CD4-positive, alpha-beta memory T cell (primary cell): ENCODE data around the gene TGFBI. TPM values are rescaled to one million over a fixed set of nuclear protein-coding genes. Genes with fewer than 3 reads are reported as not detected.

Experiments used
- CTCF ChIA-PET: fragments of 350-600 bp; sonication (Branson Sonifier 250); formaldehyde crosslinking; loops from one replicate; lab custom pipeline; 2021; ENCODE audit warnings: inconsistent platforms; ENCODE audit not compliant: partially characterized antibody; lab: Charles Lee
- POLR2A ChIA-PET: fragments of 350-600 bp; sonication (Branson Sonifier 250); formaldehyde crosslinking; loops from one replicate; lab custom pipeline; 2021; ENCODE audit not compliant: partially characterized antibody; lab: Charles Lee
- DNase-seq, 5 donors: peaks; one replicate each; pipeline versions ENCODE4 v3.0.0 to v3.0.0-alpha.2; 2020 to 2022; ENCODE audit warnings: mixed read lengths in 1 of 5
- H3K27ac ChIP-seq: one replicate; pipeline ENCODE4 v1.7.0; 2013; ENCODE audit warnings: low read depth, low read length
- H3K27me3 ChIP-seq: 2 replicates; pipeline ENCODE4 v1.7.0; 2013; ENCODE audit warnings: mild to moderate bottlenecking, low read length, moderate library complexity; ENCODE audit not compliant: insufficient read depth
- H3K36me3 ChIP-seq: 2 replicates; pipeline ENCODE4 v1.7.0; 2013; ENCODE audit warnings: mild to moderate bottlenecking, low read length, moderate library complexity; ENCODE audit not compliant: insufficient read depth
- H3K4me1 ChIP-seq: 2 replicates; pipeline ENCODE4 v1.7.0; 2013; ENCODE audit warnings: mild to moderate bottlenecking, low read length, moderate library complexity; ENCODE audit not compliant: insufficient read depth
- H3K4me3 ChIP-seq, 2 donors: one replicate each; pipeline ENCODE4 v1.7.0; 2013; ENCODE audit warnings: low read length in 2 of 2, mild to moderate bottlenecking in 1 of 2
- H3K9me3 ChIP-seq, 2 donors: one replicate each; pipeline ENCODE4 v1.7.0; 2013; ENCODE audit warnings: low read length in 2 of 2, control low read depth in 1 of 2; ENCODE audit not compliant: control insufficient read depth in 1 of 2
- H3K27ac Mint-ChIP-seq, 7 donors: one replicate each; pipeline ENCODE4 v1.8.0; 2020 to 2021; ENCODE audit warnings: mixed read lengths in 7 of 7, mild to moderate bottlenecking in 6 of 7, inconsistent platforms in 3 of 7, moderate library complexity in 3 of 7
- H3K27me3 Mint-ChIP-seq, 2 donors: one replicate each; pipeline ENCODE4 v1.8.0; 2020 to 2021; ENCODE audit warnings: mixed read lengths in 2 of 2
- H3K36me3 Mint-ChIP-seq, 2 donors: one replicate each; pipeline ENCODE4 v1.8.0; 2020 to 2021; ENCODE audit warnings: mixed read lengths in 2 of 2, inconsistent platforms in 1 of 2, mild to moderate bottlenecking in 1 of 2
- H3K4me1 Mint-ChIP-seq, 4 donors: one replicate each; pipeline ENCODE4 v1.8.0; 2020 to 2021; ENCODE audit warnings: mixed read lengths in 4 of 4, mild to moderate bottlenecking in 1 of 4
- H3K4me3 Mint-ChIP-seq, 8 donors: one replicate each; pipeline ENCODE4 v1.8.0; 2020 to 2021; ENCODE audit warnings: mixed read lengths in 8 of 8, mild to moderate bottlenecking in 7 of 8, moderate library complexity in 6 of 8, inconsistent platforms in 3 of 8
- H3K9me3 Mint-ChIP-seq, 8 donors: one replicate each; pipeline ENCODE4 v1.8.0; 2020 to 2021; ENCODE audit warnings: mixed read lengths in 8 of 8, mild to moderate bottlenecking in 5 of 8, inconsistent platforms in 3 of 8, moderate library complexity in 1 of 8
- intact Hi-C: fragments of 100-400 bp; cut with micrococcal nuclease; formaldehyde crosslinking; loops from one replicate; pipeline ENCODE4 v1.15.1; 2023
- polyA plus RNA-seq, 2 donors: library from polyadenylated mRNA; unstranded; fragments of 300-500 nt; fragmentation: Illumina TruSeq; gene quantifications; one replicate each; pipeline ENCODE4 v1.2.3, GENCODE V29; 2021
- total RNA-seq, 2 experiments: library from RNA; stranded (reverse); gene quantifications; one replicate each; pipeline ENCODE4 v1.2.3, GENCODE V29; 2021

Gene TGFBI
- total and polyA plus RNA-seq, 4 experiments from 2014 or later: 3.7 to 13.2 (median 10.0) TPM

DNA sequence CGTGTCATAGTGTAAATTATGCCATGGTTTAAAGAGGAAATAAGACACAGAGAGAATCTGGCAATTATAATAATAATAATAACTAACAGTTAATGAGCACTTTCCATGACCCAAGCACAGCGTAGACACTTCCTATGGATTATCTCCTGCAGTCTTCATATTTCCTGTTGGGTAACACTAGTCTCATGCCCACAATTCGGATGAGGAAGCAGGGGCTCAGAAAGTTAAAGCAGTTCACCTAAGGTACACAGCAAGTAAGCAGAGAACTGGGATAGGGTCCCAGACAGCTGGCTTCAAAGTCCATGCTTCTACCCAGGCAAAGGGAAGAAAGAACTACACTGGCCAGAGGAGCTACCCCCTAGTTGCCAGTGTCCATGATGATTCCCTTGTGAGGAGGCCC is 27.9 kb upstream of the TGFBI start:
- intact Hi-C loops: no loop called here
- Histone ChIP-seq H3K27me3 (no peaks in the 10 kb centered on the region), H3K4me3 (no peak overlapping the region), H3K9me3 (no peaks in the 10 kb centered on the region), H3K36me3 (no peaks in the 10 kb centered on the region), H3K27ac (no peak overlapping the region), H3K4me1 (no peaks in the 10 kb centered on the region)
- ChIA-PET POLR2A (no interaction called here), CTCF (interaction anchor here (1.2 kb wide), 1 partner anchor 23 kb away, joined by 4 read pairs; no protein-coding TSS in a partner anchor)
- H3K4me3 Mint-ChIP-seq: no peak overlapping the region
- peaks cover 3 to 8% of the 10 kb centered on the region in 2 donors for H3K27me3 Mint-ChIP-seq
- H3K27ac Mint-ChIP-seq: no peak overlapping the region
- DNase-seq: no peak
- H3K9me3 Mint-ChIP-seq: peaks cover 0 to 2% (median 0%) of the 10 kb centered on the region in 8 donors
- H3K36me3 Mint-ChIP-seq: no peaks in the 10 kb centered on the region
- no peaks in the 10 kb centered on the region for H3K4me1 Mint-ChIP-seq

DNA sequence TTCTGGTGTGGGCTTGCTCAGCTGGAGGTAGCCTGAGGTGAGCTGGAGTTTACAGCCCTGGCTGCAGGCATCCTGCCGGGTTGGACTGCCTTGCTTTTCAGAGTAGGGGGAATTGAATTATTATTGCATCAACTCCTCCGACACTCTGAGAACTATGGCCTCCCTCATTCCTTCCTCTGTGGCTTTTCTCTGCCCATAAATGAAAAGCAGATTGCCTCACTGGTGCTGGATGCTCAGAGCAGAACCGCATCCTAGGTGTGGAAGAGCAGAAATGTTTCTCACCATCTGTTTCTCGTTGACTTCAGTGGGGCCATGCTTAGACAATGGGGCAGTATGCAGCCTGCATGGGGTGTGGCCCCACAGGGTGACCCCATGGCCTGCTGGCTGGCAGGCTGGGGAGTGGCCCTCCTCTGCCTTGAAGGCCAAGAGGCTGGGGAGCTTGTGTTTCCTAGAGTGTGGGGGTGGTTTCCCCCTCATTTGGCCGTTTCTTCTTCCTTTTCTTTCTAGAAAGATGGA is 27.3 kb upstream of the TGFBI start:
- CTCF ChIA-PET: interaction anchor here (1.2 to 1.8 kb wide), 2 partner anchors 23 to 35 kb away, joined by 4 read pairs; no protein-coding TSS in a partner anchor
- peaks cover 0 to 2% (median 0%) of the 10 kb centered on the region in 8 donors for H3K9me3 Mint-ChIP-seq

DNA sequence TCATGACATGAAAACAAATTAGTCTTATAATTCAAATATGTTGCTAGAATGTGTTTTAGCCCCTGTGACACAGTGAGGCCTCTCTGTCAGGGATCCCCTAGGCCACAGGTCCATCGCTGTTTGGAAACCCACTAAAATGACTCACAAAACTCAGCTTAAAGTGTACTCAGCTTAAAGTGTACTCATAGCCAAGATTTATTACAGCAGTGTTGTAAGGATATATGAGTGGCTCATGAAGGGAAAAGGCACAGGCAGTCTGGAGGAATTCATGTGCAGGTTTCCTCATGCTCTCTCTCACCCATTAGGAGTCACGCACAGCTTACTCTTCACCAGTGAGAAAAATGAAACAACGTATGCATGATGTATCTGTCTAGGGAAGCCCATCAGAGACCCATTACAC is 24.4 kb upstream of the TGFBI start:
- ChIA-PET CTCF (no interaction called here), POLR2A (interaction anchor here (1.0 kb wide), 1 partner anchor 32 kb away, joined by 3 read pairs; no protein-coding TSS in a partner anchor)
- H3K27ac Mint-ChIP-seq: no peak overlapping the region
- DNase-seq: no peak
- Histone ChIP-seq H3K4me3 (no peak overlapping the region), H3K27ac (no peak overlapping the region), H3K36me3 (no peaks in the 10 kb centered on the region), H3K4me1 (no peaks in the 10 kb centered on the region), H3K9me3 (no peaks in the 10 kb centered on the region), H3K27me3 (no peaks in the 10 kb centered on the region)
- no peak overlapping the region for H3K4me3 Mint-ChIP-seq
- H3K27me3 Mint-ChIP-seq: peaks cover 0 to 7% of the 10 kb centered on the region in 2 donors
- no peaks in the 10 kb centered on the region for H3K4me1 Mint-ChIP-seq
- no peaks in the 10 kb centered on the region for H3K36me3 Mint-ChIP-seq
- intact Hi-C loops: no loop called here
- H3K9me3 Mint-ChIP-seq: peaks cover 0 to 2% (median 0%) of the 10 kb centered on the region in 8 donors

More for the DNA sequence above, 27.3 kb upstream of the TGFBI start:
- Mint-ChIP-seq H3K36me3 (no peaks in the 10 kb centered on the region), H3K27me3 (peaks cover 3 to 5% of the 10 kb centered on the region in 2 donors), H3K4me1 (no peaks in the 10 kb centered on the region), H3K4me3 (no peak overlapping the region), H3K27ac (no peak overlapping the region)
- H3K4me1 ChIP-seq: no peaks in the 10 kb centered on the region
- no peaks in the 10 kb centered on the region for H3K36me3 ChIP-seq
- H3K4me3 ChIP-seq: no peak overlapping the region
- H3K27me3 ChIP-seq: no peaks in the 10 kb centered on the region
- POLR2A ChIA-PET: no interaction called here
- no peak overlapping the region for H3K27ac ChIP-seq
- no peaks in the 10 kb centered on the region for H3K9me3 ChIP-seq
- intact Hi-C loops: no loop called here
- DNase-seq: no peak

DNA sequence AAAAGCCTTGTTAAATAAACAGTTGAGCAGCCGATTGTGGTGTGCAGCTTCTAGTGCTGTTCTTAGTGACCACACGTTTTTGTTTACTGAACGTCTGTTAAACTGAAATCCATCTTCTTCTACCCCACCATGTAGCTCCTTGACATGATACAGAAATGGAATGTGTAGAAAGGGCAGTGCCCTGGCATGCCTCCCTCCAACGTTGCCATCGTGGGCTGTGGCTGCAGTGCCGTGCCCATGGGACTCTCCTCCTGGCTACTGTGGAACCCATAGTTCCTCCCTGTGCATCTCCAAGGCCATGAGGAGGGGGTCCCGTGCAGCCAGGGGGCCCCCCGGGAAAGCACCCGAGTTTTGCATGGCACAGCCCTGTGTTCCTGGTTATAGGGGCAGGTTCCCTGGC is 23.3 kb upstream of the TGFBI start:
- no peak overlapping the region for H3K4me3 Mint-ChIP-seq
- POLR2A ChIA-PET: no interaction called here
- peaks cover 2 to 4% of the 10 kb centered on the region in 2 donors for H3K27me3 Mint-ChIP-seq
- H3K9me3 ChIP-seq: no peaks in the 10 kb centered on the region
- H3K36me3 Mint-ChIP-seq: no peaks in the 10 kb centered on the region
- H3K27ac Mint-ChIP-seq: no peak overlapping the region
- intact Hi-C loops: no loop called here
- H3K27me3 ChIP-seq: no peaks in the 10 kb centered on the region
- CTCF ChIA-PET: no interaction called here
- no peaks in the 10 kb centered on the region for H3K4me1 Mint-ChIP-seq
- DNase-seq: no peak
- no peaks in the 10 kb centered on the region for H3K9me3 Mint-ChIP-seq
- no peak overlapping the region for H3K4me3 ChIP-seq
- H3K27ac ChIP-seq: no peak overlapping the region
- no peaks in the 10 kb centered on the region for H3K4me1 ChIP-seq
- no peaks in the 10 kb centered on the region for H3K36me3 ChIP-seq

DNA sequence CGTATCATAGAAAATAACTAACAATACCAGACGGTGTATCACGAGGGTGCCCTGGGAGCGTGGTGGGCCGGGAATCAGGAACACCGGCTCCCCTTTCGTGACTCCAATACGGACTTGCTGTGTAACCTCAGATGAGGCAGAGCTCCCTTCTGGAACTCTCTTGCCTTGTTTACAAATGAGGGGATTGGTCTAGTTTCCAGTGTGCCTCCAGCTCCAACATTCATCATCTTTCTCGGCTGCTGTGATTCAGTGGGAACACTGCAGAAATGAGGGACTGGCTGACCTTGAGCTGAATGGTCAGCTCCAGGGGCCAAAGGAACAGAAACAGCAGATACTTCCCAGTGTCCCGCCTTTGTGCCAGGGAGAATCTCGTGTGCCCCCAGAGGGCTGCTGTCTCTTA is 22.6 kb upstream of the TGFBI start:
- Histone ChIP-seq H3K4me1 (no peaks in the 10 kb centered on the region), H3K9me3 (no peaks in the 10 kb centered on the region), H3K27ac (no peak overlapping the region), H3K27me3 (no peaks in the 10 kb centered on the region), H3K36me3 (no peaks in the 10 kb centered on the region), H3K4me3 (no peak overlapping the region)
- no peak for DNase-seq
- Mint-ChIP-seq H3K4me1 (peaks cover 0 to 2% (median 0%) of the 10 kb centered on the region in 4 donors), H3K27me3 (peaks cover 2 to 4% of the 10 kb centered on the region in 2 donors), H3K36me3 (no peaks in the 10 kb centered on the region), H3K9me3 (no peaks in the 10 kb centered on the region), H3K4me3 (no peak overlapping the region), H3K27ac (peak overlapping the region in 1 of 7 donors; percentile 19)
- ChIA-PET POLR2A (no interaction called here), CTCF (interaction anchor here (1.2 kb wide), 1 partner anchor 13 kb away, joined by 3 read pairs; no protein-coding TSS in a partner anchor)
- intact Hi-C loops: no loop called here

DNA sequence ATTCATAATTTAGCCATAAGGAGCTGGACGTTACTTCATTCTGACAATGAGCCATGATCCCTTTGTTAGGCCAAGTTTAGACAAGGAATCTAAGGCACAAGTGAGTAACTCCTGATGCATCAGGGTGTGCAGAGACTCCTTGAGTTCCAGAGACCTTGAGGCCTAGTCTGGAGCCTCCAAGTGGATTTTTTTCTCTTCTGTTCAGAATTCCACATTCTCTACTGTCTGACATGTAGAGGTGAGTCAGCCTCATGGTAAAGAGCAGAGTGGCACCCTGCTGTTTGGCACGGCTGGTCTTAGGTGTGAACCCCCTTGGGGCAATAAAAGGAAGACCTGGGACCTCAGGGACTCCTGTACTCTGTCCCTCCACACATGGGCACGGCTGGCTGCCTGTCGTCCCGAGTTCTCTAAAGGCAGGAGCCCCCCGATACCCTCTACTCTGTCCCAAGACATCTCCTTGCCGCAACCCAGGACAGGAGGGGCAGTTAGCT is 22.0 kb upstream of the TGFBI start:
- H3K9me3 Mint-ChIP-seq: no peaks in the 10 kb centered on the region
- no peak overlapping the region for H3K4me3 Mint-ChIP-seq
- Histone ChIP-seq H3K9me3 (no peaks in the 10 kb centered on the region), H3K36me3 (no peaks in the 10 kb centered on the region), H3K27me3 (no peaks in the 10 kb centered on the region), H3K4me1 (no peaks in the 10 kb centered on the region), H3K4me3 (no peak overlapping the region), H3K27ac (no peak overlapping the region)
- ChIA-PET POLR2A (no interaction called here), CTCF (interaction anchor here (1.2 kb wide), 1 partner anchor 14 kb away, joined by 3 read pairs; no protein-coding TSS in a partner anchor)
- intact Hi-C loops: no loop called here
- H3K27ac Mint-ChIP-seq: no peak overlapping the region
- no peaks in the 10 kb centered on the region for H3K36me3 Mint-ChIP-seq
- no peak for DNase-seq
- H3K27me3 Mint-ChIP-seq: peaks cover 2 to 4% of the 10 kb centered on the region in 2 donors
- peaks cover 0 to 4% (median 1%) of the 10 kb centered on the region in 4 donors for H3K4me1 Mint-ChIP-seq

DNA sequence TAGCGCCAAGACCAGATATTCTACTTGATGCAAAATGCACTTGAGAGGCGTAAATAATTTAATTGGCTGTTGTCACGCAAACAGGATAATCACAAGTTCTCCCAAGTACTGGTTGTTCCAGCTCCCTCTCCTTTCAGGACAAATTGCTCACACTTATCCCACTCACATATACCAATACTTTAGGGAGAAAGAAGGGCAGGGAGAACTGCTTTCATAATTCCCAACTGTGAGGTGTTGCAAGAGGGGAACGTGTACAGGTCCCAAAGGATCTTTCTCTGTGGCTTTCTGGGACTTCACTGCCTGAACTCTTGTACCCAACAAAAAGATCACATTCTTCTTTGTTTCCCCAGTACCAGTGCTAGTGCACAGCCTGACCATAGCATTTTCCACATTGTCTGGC is 21.5 kb upstream of the TGFBI start:
- H3K27ac Mint-ChIP-seq: no peak overlapping the region
- H3K27ac ChIP-seq: no peak overlapping the region
- no peaks in the 10 kb centered on the region for H3K36me3 ChIP-seq
- H3K9me3 ChIP-seq: no peaks in the 10 kb centered on the region
- ChIA-PET POLR2A (no interaction called here), CTCF (no interaction called here)
- H3K4me3 ChIP-seq: no peak overlapping the region
- no peaks in the 10 kb centered on the region for H3K36me3 Mint-ChIP-seq
- intact Hi-C loops: no loop called here
- H3K27me3 ChIP-seq: no peaks in the 10 kb centered on the region
- no peaks in the 10 kb centered on the region for H3K9me3 Mint-ChIP-seq
- no peak overlapping the region for H3K4me3 Mint-ChIP-seq
- peaks cover 3 to 7% (median 5%) of the 10 kb centered on the region in 4 donors for H3K4me1 Mint-ChIP-seq
- DNase-seq: no peak
- H3K27me3 Mint-ChIP-seq: peaks cover 2 to 4% of the 10 kb centered on the region in 2 donors
- H3K4me1 ChIP-seq: no peaks in the 10 kb centered on the region
